ENCODE results near the gene SLC35F4.
A peak's percentile ranks its signal among the peaks of the same experiment; 100 is the strongest.
"Not testable (repeated sequence)": the region's sequence is repeated elsewhere in the genome, so short reads cannot be mapped to it uniquely, and the experiment has no call there.

Gene SLC35F4

DNA sequence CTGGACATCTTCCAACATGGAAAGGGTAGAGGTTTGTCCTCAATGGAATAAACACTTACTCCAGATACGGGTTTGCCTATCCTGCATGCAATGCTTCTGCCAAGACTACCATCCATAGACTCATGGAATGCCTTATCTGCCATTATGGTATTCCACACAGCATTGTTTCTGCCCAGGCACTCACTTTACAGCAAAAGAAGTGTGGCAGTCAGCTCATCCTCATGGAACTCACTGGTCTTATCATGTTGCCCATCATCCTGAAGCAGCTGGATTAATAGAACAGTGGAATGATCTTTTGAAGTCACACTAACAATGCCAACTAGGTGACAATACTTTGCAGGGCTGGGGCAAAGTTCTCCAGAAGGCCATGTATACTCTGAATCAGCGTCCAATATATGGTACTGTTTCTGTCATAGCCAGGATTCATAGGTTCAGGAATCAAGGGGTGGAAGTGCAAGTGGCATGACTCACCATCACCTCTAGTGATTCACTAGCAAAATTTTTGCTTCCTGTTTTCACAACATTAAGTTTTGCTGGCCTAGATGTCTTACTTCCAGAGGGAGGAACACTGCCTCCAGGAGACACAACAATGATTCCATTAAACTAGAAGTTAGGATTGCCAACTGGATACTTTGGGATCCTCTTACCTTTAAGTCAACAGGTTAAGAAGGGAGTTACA, 140.4 kb downstream of the SLC35F4 start:
- peak; percentile 51 for DNase-seq (ENCODE audit: low read depth)

DNA sequence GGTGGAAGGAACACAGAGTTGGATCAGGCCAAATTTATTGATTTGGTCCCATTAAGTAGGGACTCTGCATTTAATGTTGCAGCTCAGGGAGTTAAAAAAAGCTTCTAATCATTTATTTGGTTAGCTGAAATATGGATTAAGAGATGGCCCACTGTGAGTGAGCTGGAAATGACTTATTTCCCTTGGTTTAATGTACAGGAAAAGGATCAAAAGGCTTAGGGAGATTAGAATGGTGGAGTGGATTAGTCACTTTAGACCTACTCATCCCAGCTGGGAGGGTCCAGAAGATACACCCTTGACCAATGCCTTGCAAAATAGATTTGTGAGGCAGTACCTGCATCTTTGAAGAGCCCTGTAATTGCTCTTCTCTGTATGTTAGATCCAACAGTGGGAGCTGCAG, 143.8 kb downstream of the SLC35F4 start:
- DNase-seq (ENCODE audit: low read depth), result not testable (repeated sequence)

DNA sequence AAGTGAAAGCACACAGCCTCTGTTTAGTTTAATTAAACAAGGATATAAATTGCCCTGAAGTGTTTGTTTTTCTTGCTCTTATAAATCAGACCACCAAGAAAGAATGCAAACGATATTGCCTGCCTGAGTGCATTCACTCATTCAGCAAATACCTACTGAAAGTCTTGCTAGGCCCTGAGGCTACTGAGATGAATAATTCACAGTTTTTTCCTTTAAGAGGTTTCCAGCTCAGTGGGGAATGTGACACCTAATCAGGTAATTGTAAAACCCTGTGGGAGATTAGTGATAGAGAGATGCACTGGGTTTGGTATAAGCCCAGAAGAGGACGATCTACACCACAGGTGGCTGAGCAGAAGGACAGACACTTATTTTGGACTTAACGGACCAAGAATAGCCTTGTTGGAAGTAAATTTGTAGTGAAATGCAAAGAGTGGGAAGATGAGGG, 151.4 kb downstream of the SLC35F4 start:
- peak; percentile 0 for DNase-seq (ENCODE audit: low read depth)

DNA sequence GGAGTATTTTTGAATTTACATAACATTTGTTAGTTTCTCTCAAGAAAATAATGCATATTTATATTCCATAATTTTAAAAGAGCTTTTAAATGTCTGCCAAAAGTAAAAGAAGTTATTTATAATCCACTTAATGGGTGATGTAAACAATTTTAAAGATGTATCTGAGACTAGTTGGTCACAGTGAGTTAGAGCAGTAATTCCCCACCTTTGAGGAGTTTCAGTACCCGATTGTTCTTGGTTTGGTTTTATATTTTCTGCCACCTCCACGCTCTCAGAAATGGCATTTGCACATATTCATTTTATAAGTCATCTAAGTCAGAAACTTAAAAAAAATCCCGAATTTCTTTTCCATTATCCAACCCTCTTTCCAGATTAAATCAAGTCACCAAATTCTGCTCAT, 153.2 kb downstream of the SLC35F4 start:
- DNase-seq (ENCODE audit: low read depth), result no peak

DNA sequence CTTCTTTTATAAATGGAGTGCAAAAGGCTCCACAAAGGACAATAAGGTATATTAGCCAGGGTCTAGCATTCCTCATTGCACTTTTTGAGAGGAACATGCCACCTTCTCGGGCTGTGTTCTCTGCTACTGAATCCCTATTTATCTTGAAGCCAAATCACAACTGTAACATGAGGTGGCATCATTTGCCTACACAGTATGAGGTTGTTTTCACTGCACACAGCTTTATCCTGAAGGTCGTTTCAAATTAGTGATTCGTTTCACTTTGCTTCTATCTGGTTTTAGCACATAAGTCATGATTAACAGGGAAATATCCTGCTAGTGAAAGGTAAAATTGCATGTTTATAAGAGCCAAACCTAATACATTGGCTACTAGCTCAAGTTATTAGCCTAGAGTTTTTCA, 153.8 kb downstream of the SLC35F4 start:
- no peak for DNase-seq (ENCODE audit: low read depth)

DNA sequence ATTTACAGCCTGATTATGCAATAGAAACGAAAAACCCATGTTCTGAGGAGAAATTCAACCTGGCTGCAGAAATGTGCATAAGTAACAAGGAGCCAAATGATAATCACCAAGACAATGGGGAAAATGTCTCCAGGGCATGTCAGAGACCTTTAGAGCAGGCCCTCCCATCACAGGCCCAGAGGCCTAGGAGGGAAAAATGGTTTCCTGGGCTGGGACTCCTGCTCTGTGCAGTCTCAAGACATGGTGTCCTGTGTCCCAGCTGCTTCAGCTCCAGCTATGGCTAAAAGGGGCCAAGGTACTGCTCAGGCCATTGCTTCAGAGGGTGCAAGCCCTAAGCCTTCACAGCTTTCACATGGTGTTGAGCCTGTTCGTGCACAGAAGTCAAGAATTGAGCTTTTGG, 156.0 kb downstream of the SLC35F4 start:
- DNase-seq (ENCODE audit: low read depth), result no peak

DNA sequence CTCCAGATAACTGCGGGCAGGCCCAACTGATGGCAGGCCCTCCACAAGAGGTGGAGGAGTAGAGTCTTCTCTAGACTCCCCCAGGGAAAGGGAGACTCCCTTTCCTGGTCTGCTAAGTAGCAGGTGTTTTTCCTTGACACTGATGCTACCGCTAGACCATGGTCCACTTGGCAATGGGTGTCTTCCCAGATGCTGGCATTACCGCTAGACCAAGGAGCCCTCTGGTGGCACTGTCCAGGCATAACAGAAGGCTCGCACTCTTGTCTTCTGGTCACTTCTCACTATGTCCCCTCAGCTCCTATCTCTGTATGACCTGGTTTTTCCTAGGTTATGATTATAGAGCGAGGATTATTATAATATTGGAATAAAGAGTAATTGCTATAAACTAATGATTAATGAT, 156.8 kb downstream of the SLC35F4 start:
- not testable (repeated sequence) for DNase-seq (ENCODE audit: low read depth)

DNA sequence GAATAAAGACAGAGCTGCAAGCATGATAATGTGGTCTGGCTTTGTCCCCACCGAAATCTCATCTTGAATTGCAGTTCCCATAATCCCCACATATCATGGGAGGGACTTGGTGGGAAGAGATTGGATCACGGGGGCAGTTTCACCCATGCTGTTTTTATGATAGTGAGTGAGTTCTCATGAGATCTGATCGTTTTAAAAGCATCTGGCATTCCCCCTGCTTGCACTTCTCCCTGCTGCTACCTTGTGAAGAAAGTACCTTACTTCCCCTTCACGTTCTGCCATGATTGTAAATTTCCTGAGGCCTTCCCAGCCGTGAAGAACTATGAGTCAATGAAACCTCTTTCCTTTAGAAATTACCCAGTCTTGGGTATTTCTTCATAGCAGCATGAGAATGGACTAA, 158.7 kb downstream of the SLC35F4 start:
- no peak for DNase-seq (ENCODE audit: low read depth)

DNA sequence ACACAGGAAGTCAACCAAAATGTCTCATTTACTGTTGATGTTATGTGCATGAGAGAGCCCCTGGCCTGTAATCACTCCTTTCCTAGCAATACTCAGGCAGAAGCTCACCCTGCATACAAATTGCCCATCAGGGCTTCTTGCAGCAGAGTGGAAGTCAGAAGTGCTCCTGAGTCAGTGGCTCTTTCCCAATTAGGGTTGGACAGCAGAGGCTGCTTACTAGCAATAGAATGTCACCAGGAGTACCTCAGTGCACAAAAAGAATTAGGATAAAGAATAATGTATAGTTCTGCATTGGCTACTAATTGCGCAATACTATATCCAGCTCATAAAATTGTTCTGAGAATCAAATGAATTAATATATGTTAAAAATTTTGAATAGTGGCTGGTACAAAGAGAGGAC, 161.1 kb downstream of the SLC35F4 start:
- no peak for DNase-seq (ENCODE audit: low read depth)

DNA sequence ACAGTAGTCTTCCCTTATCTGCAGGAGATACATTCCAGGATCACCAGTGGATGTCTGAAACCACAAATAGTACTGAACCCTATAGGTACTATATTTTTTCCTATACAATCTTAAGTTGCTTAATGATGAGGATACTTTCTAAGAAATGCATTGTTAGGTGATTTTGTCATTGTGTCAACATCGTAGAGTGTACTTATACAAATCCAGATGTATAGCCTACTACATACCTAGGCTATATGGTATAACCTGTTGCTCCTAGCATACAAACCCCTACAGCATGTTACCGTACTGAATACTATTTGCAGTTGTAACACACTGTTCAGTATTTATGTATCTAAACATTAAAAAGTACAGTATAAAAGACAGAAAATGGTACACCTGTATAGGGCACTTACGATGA, 165.9 kb downstream of the SLC35F4 start:
- no peak for DNase-seq (ENCODE audit: low read depth)

DNA sequence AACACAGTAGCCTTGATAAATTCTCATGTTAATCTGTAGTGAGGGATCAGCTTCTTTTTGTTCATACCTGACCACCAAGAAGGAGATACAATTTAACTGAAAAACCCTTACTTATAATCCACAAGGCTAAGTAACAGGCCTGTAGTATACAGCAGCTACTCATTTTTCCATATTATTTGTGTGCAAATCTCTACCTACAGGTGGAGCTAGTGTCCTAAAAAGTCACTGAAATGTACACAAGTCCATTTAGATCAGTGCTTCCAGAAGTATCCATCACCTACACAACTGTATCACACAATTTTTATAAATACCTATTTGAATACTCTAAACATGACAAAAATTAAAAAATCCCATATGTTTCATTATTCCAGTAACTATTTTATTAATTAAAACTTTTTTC, 173.2 kb downstream of the SLC35F4 start:
- DNase-seq (ENCODE audit: low read depth), result peak; percentile 51

DNA sequence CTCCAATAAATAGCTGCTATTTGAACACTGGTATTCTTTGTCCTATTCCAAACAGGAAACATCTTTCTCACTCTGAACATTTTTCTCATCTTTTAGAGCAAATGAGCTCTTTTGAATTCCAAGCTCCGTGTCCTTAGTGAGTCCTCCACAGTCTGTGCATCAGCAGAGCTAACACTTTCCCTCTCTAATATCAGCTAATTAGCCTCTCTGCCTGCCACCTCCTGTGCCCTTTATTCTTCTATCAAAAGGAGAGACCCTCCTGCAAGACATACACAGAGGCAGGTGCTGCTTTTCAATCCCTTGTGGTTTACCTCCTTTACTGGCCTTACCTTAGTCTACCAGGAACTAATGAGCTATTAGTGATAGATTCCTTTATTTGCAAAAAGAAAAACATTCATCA, 178.5 kb downstream of the SLC35F4 start:
- DNase-seq (ENCODE audit: low read depth), result no peak

DNA sequence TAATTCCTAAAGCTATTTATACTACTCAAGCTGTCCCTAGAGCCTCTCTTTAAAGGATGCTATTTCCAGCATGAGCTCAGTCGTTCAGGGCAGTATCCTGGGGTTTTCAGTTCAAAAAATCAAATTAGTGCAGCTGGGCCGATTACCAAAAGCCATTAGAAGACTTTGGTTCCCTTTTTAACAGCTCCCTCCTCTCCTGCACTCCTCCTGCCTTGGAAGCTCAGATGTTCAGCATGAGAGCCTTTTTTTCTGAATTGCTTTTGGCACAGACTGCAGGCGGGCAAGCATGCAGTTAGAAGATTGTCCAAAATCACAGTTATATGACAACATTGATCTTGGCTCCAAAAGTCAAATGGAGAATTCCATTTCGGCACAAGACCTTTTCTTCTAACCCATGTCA, 179.6 kb downstream of the SLC35F4 start:
- no peak for DNase-seq (ENCODE audit: low read depth)

DNA sequence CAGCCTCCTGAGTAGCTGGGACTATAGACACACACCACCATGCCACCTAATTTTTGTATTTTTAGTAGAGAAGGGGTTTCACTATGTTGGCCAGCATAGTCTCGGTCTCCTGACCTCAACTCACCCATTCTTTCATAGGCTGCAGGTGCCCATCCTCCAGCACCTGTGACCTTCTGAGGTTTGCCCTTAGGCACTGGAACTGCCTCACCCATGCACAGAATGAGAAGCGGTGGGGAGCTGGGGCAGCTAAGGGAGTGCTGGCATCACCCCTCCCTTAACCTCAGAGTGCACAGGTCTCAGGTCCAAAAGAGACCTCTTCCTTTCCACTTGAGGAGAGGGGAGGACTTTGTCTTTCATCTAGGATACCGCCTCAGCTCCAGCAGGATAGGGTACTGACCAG, 194.9 kb downstream of the SLC35F4 start:
- no peak for DNase-seq (ENCODE audit: low read depth)

DNA sequence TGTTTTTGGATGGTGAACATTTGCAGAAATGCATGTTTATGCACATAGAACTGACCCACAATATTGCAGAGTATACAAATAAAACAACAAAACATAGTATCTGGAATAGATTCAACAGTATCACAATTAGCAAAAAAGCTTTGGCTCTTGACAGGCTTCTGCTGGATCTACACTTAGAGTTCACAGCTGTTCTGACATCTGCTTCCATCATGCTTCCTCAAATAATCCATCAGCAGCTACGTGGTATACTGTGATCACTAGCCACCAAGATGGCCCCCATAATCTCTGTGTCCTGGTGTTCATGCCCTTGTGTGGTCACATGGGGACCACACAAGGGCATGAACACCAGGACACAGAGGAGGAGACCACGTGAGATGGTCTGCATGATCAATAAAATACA, 205.7 kb downstream of the SLC35F4 start:
- DNase-seq (ENCODE audit: low read depth), result no peak

DNA sequence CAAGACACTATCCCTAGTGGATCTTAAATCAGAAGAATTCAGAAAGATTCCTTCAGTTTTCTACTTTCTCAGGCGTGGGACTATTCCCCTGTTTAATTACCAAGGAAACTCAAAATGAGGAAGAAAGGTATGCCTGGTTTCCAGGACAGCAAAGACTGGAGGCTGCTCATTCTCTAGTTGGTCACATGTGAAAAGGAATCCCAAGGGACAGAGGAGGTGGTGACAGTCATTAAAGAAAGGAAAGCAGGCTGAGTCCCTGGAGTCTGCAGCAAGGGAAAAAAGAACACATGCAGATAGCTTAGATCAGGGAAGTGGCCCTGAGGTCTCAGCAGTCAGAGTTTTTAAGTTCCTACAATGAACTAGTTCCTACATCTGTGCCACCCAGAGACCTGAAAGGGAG, 206.8 kb downstream of the SLC35F4 start:
- no peak for DNase-seq (ENCODE audit: low read depth)

DNA sequence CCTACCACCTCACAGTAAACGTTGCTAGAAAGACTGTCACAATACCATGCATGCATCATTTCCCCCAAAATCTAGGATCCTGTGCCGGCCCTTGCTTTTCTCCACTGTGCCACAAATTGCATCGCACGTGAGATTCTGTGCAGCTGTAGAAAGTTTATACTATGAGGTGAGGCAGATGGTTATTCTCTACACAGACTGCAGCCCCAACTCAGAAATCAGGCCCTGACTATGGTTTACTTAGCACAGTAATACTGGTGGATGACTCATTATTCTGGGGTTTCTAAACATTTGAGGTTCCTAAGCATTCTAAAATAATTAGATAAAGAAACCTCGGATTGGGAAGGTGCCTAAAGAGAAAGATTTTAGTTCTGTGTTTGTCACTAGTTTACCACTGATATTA, 208.4 kb downstream of the SLC35F4 start:
- DNase-seq (ENCODE audit: low read depth), result no peak

DNA sequence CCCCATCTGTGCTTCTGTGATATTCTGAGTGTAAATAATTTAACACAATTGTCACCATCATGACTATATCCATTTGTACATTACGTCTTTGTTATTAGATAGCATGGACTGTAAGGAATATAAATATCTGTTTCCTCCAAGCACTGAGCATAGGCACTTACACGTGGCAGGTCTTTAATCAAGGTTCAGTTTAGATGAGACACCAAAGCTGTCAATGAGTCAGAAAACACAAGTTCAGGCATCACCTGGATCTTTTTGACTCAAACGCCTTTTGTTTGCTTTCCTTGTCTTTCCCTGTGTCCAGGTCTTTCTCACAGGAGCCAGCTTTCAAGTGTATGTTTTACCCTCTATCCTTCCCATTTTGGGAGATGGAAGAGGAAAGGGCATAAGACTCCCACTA, 209.0 kb downstream of the SLC35F4 start:
- no peak for DNase-seq (ENCODE audit: low read depth)

DNA sequence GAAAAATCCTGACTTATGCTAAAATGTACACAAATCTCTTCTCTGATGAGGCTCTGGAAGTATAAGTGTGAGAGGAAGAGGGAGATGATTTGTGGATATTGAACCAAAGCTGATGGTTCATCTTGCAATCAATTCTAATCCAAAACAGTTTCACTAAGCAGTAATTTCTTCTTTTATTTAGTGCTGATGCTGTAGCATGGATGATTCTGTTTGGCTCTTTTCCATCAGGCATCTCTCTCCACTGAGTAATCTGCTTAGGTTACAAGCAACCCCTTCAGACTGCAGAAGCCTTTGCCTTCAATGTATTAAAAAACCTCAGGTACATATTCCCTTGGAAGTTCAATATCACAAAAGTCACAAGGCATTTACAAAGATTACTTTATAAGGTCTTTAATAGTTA, 213.1 kb downstream of the SLC35F4 start:
- DNase-seq (ENCODE audit: low read depth), result no peak

DNA sequence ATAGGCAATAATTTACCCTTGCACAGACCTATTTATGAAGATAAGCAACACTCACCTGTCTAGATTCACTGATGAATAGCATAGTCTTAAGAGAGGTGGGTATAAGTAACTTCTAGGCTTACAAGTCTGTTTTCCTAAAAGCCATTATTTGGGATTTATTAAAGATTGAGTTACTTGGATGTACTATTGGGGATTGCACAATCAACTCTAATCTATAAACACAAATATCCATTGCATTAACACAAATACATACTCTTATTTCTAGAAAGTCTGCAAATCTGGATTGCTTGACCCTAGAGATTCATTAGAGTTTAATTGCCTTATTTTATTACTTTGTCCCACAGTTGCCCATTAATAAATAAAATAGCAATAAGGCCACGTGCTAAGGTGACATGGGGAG, 224.1 kb downstream of the SLC35F4 start:
- no peak for DNase-seq (ENCODE audit: low read depth)

DNA sequence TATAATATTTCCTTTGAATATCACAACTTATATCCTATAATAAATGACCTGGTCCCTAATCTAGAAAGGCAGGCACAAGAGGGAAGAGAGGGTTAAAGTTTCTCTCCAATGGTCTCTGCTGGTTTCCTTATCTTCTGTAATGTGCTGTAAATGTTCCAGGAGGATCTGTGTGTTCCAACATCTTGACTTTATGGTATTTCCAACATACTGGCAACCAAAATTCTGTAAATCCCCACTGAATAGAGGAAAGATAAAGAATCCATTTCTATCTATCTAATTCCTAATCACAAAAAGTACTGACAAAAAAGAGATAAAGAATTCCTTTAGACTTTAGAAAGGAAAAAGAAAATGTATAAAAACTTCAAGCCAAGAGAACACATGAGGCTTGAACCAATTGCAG, 225.9 kb downstream of the SLC35F4 start:
- no peak for DNase-seq (ENCODE audit: low read depth)

DNA sequence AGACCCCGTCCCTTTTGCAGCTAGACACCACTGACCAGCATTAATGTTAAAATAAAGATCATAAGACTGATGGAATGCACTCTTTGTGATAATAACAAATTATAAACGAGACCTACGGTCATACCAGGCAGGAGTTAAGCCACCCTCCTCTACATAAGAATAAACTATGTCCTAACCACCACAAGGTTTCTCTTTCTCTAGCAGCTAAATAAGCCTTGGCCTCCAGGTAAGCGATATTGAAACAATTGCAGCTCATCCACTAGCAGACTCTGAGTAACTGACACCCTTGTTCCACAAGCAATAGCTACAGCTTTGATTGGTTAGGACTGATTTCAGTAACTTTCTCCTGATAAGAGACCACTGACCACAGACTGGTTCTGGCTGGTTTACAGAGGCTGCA, 228.0 kb downstream of the SLC35F4 start:
- no peak for DNase-seq (ENCODE audit: low read depth)

DNA sequence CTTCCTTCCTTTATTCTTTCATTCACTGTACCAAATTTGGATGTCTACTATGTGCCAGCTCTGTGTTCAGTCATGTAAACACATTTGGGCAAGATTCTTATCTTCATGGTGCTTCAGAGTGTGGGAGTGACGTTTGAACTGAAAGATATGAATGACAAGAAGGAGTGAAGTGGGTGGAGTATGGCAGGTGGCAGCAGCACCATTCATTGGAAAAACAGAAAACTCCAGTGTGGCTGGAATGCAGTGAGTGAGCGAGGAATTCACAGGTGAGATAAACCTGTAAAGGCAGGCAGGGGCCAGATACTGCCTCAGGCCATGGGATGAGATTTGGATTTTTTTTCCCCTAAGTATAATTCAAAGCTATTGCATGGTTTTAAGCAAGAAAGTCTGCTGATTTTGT, 231.6 kb downstream of the SLC35F4 start:
- DNase-seq (ENCODE audit: low read depth), result no peak

DNA sequence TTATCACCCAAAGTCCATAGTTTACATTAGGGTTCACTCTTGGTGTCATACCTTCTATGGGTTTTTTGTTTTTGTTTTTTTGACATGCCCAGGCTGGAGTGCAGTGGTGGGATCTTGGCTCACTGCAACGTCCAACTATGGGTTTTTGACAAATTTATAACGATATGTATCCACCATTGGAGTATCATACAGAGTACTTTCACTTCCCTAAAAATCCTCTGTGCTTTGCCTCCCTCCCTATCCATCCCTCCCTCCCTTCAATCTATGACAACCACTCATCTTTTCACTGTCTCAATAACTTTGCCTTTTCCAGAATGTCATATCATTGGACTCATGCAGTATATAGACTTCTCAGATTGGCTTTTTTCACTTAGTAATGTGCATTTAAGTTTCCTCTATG, 233.2 kb downstream of the SLC35F4 start:
- no peak for DNase-seq (ENCODE audit: low read depth)

DNA sequence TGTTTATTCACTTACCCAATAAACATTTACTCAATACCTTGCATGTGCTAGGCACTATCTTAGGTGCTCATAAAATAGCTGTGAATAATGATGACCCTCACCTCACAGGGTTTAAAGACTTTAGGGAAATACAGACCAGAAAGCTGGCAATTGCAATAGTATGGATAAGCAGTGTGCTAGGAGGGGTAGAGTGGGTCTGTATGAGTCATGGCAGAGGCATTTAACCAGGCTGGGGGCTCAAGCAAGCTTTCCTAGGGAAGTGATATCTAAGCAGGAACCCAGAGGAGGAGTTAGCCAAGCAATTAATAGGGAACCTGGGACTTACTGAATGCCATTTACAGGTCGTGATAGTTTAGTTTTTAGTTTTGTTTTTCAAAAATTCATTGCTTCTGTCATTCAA, 248.4 kb downstream of the SLC35F4 start:
- no peak for DNase-seq (ENCODE audit: low read depth)

Measured in EH (cell line).